K562 (cell line): ENCODE data around the gene PRR35. TPM values are rescaled to one million over a fixed set of nuclear protein-coding genes. Genes with fewer than 3 reads are reported as not detected.

Source experiments
- CAMTA2 ChIP-seq: fragments of 250-450 bp; sonication (Bioruptor Pico); conservative IDR thresholded peaks from 2 replicates; pipeline ENCODE4 v1.5.1; 2022
- HDAC8 ChIP-seq: fragments of 450-650 bp; IDR thresholded peaks from 2 replicates; pipeline ENCODE4 v1.6.1; 2016; ENCODE audit warnings: mild to moderate bottlenecking, missing genetic modification characterization, moderate library complexity, missing compliant biosample characterization
- LARP7 ChIP-seq: fragments of 450-650 bp; IDR thresholded peaks from 2 replicates; pipeline ENCODE4 v1.6.1; 2016
- MYNN ChIP-seq, 2 experiments: sonication (generic); formaldehyde crosslinking in 1 of 2; IDR thresholded peaks; 2 replicates each; pipeline versions ENCODE4 v1.5.0 to v1.6.1; 2016 to 2020; ENCODE audit warnings: antibody characterized with exemption in 1 of 2, missing genetic modification reagents in 1 of 2
- NR2C2 ChIP-seq, 2 experiments: fragments of 200-800 bp in 1 of 2; sonication (Bioruptor generic) in 1 of 2; sonication (generic) in 1 of 2; formaldehyde crosslinking in 1 of 2; IDR thresholded peaks; 2 replicates each; pipeline versions ENCODE4 v1.6.1 to v1.8.0; 2016 to 2022; ENCODE audit warnings: mild to moderate bottlenecking in 1 of 2, missing compliant biosample characterization in 1 of 2, missing genetic modification characterization in 1 of 2, missing genetic modification reagents in 1 of 2
- POLR3A ChIP-seq: IDR thresholded peaks from 2 replicates; pipeline ENCODE4 v1.6.1; 2011; ENCODE audit warnings: borderline replicate concordance, mild to moderate bottlenecking, moderate library complexity; ENCODE audit not compliant: insufficient read length, insufficient read depth; ENCODE audit errors: extremely low read depth
- SMARCC2 ChIP-seq: fragments of 450-650 bp; IDR thresholded peaks from 2 replicates; pipeline ENCODE4 v1.6.1; 2017; ENCODE audit warnings: antibody characterized with exemption, moderate library complexity, mild to moderate bottlenecking, low read depth
- TAL1 ChIP-seq: fragments of 450-650 bp; IDR thresholded peaks from 2 replicates; pipeline ENCODE4 v1.6.1; 2016; ENCODE audit warnings: mild to moderate bottlenecking
- TCF7L2 ChIP-seq: fragments of 150-350 bp; IDR thresholded peaks from 2 replicates; pipeline ENCODE4 v1.6.1; 2016; ENCODE audit warnings: low read depth, mild to moderate bottlenecking, low read length, moderate library complexity
- ZNF253 ChIP-seq: fragments of 250-450 bp; sonication (Bioruptor Pico); conservative IDR thresholded peaks from 2 replicates; pipeline ENCODE4 v1.6.1; 2021; ENCODE audit warnings: mild to moderate bottlenecking
- ZNF436 ChIP-seq: fragments of 250-450, 450-650 bp; sonication (Bioruptor Pico); formaldehyde crosslinking; IDR thresholded peaks from 2 replicates; pipeline ENCODE4 v1.7.0; 2020; ENCODE audit warnings: mild to moderate bottlenecking
- polyA plus RNA-seq, 8 experiments: library from polyadenylated mRNA; depleted of rRNA in 4 of 8; stranded (reverse) in 5 of 8; unstranded in 3 of 8; fragments of >200 nt; fragmentation: Nextera tagmentation in 2 of 8; fragmentation: Illumina TruSeq in 1 of 8; extraction: Ambion mirVana in 2 of 8; extraction: Trizol in 1 of 8; gene quantifications; 2 replicates each; pipeline versions ENCODE4 v1.2.1 to v1.2.3, GENCODE V29; 2011 to 2014; ENCODE audit warnings: inconsistent platforms in 1 of 8, missing spikeins in 1 of 8
- total RNA-seq, 7 experiments: library from RNA; depleted of rRNA in 6 of 7; stranded (reverse); fragments of >200 nt in 6 of 7; fragmentation: Illumina TruSeq in 2 of 7; extraction: Trizol in 2 of 7; gene quantifications; 2 replicates each; pipeline versions ENCODE4 v1.2.1 to v1.2.3, GENCODE V29; 2011 to 2021; ENCODE audit warnings: low replicate concordance in 1 of 7
- TF ChIP-seq, protein P1 (sequence below): fragments of 150-350 bp; conservative IDR thresholded peaks from 2 replicates; pipeline ENCODE4 v1.6.1; 2014; ENCODE audit warnings: low read length
- TF ChIP-seq, protein P2 (sequence below): fragments of 250-450 bp; sonication (Bioruptor Pico); IDR thresholded peaks from 2 replicates; pipeline ENCODE4 v1.5.0; 2020; ENCODE audit warnings: mild to moderate bottlenecking
- TF ChIP-seq, protein P3 (sequence below): fragments of 450-650 bp; IDR thresholded peaks from 2 replicates; pipeline ENCODE4 v1.7.0; 2016; ENCODE audit warnings: borderline replicate concordance
- TF ChIP-seq, protein P4 (sequence below): fragments of 250-450 bp; sonication (Bioruptor Pico); IDR thresholded peaks from 2 replicates; pipeline ENCODE4 v1.9.0; 2021; ENCODE audit warnings: mild to moderate bottlenecking, inconsistent platforms
- TF ChIP-seq, protein P5 (sequence below): sonication (generic); formaldehyde crosslinking; IDR thresholded peaks from 2 replicates; pipeline ENCODE4 v1.8.1; 2022; ENCODE audit warnings: missing genetic modification reagents

Gene PRR35
- total and polyA plus RNA-seq, 9 of the 15 experiments (the other 6 are each of a cell fraction or from before 2014, with no cell fraction given), result 0.17 to 0.45 (median 0.21) TPM; not detected in 5

DNA sequence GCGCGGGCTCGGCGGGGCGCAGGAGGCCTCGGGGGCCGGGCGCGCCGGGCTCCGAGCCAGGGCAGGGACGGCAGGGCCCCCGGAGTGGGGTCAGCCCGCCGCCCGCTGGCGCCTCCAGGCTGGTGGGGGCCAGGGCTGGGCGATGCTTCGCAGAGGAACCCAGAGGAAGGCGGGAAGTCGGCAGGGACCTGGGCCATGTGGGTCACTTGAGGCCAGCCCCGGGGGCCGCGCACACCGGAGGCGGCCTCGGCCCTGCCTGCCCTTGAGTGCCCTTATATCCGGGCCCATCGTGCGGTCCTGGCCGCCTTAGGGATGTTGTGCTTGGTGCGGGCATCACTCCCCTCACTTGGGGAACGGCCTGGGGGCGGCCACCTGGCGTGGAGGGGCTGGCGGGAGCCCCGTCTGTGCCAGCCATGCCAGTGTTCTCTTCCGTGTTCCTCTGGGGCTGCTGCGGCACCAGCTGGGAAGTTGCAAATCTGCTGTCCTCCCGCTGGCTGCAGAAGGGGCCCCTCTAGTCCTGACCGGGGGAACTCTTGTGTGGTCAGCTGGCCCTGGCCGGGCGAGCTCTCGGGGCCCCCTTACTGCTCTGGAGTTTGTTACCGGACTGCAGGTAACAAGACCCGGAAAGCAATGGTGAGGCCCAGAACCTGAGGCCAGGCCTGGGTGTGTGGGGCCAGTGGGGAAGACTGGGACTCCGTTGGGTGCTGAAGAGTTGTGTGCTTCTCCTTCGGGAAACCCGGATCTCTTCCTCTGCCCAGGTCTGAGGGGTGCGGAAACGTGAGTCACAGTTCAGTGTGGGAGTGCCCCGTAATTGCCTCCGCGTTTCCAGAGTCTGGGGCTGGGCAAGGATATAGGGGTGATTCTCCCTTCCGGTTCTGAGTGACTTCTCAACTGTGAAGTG lies 31.8 kb upstream of the PRR35 start (continued):
- TF ChIP-seq MYNN (IDR thresholded peaks at IDR 0.05) (peak; percentile 51; the same call in 1 of the 2 replicates), MYNN (CRISPR knock-in tag; IDR thresholded peaks at IDR 0.05) (no peak), ZNF436 (CRISPR knock-in tag) (no peak), TCF7L2 (no peak), CAMTA2 (CRISPR knock-in tag) (no peak), POLR3A (no peak), HDAC8 (tag) (peak; percentile 70; the same call in 1 of the 2 replicates), NR2C2 (CRISPR knock-in tag; IDR thresholded peaks at IDR 0.05) (peak; percentile 38; the same call in 1 of the 2 replicates), NR2C2 (tag; IDR thresholded peaks at IDR 0.05) (no peak), ZNF253 (CRISPR knock-in tag) (no peak), SMARCC2 (no peak), TAL1 (no peak), LARP7 (no peak)
- TF ChIP-seq, protein P1, sequence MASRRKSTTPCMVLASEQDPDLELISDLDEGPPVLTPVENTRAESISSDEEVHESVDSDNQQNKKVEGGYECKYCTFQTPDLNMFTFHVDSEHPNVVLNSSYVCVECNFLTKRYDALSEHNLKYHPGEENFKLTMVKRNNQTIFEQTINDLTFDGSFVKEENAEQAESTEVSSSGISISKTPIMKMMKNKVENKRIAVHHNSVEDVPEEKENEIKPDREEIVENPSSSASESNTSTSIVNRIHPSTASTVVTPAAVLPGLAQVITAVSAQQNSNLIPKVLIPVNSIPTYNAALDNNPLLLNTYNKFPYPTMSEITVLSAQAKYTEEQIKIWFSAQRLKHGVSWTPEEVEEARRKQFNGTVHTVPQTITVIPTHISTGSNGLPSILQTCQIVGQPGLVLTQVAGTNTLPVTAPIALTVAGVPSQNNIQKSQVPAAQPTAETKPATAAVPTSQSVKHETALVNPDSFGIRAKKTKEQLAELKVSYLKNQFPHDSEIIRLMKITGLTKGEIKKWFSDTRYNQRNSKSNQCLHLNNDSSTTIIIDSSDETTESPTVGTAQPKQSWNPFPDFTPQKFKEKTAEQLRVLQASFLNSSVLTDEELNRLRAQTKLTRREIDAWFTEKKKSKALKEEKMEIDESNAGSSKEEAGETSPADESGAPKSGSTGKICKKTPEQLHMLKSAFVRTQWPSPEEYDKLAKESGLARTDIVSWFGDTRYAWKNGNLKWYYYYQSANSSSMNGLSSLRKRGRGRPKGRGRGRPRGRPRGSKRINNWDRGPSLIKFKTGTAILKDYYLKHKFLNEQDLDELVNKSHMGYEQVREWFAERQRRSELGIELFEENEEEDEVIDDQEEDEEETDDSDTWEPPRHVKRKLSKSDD, result no peak
- TF ChIP-seq, protein P2, sequence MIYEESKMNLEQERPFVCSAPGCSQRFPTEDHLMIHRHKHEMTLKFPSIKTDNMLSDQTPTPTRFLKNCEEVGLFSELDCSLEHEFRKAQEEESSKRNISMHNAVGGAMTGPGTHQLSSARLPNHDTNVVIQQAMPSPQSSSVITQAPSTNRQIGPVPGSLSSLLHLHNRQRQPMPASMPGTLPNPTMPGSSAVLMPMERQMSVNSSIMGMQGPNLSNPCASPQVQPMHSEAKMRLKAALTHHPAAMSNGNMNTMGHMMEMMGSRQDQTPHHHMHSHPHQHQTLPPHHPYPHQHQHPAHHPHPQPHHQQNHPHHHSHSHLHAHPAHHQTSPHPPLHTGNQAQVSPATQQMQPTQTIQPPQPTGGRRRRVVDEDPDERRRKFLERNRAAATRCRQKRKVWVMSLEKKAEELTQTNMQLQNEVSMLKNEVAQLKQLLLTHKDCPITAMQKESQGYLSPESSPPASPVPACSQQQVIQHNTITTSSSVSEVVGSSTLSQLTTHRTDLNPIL (CRISPR knock-in tag), result no peak
- TF ChIP-seq, protein P3, sequence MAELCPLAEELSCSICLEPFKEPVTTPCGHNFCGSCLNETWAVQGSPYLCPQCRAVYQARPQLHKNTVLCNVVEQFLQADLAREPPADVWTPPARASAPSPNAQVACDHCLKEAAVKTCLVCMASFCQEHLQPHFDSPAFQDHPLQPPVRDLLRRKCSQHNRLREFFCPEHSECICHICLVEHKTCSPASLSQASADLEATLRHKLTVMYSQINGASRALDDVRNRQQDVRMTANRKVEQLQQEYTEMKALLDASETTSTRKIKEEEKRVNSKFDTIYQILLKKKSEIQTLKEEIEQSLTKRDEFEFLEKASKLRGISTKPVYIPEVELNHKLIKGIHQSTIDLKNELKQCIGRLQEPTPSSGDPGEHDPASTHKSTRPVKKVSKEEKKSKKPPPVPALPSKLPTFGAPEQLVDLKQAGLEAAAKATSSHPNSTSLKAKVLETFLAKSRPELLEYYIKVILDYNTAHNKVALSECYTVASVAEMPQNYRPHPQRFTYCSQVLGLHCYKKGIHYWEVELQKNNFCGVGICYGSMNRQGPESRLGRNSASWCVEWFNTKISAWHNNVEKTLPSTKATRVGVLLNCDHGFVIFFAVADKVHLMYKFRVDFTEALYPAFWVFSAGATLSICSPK, result no peak
- TF ChIP-seq, protein P4, sequence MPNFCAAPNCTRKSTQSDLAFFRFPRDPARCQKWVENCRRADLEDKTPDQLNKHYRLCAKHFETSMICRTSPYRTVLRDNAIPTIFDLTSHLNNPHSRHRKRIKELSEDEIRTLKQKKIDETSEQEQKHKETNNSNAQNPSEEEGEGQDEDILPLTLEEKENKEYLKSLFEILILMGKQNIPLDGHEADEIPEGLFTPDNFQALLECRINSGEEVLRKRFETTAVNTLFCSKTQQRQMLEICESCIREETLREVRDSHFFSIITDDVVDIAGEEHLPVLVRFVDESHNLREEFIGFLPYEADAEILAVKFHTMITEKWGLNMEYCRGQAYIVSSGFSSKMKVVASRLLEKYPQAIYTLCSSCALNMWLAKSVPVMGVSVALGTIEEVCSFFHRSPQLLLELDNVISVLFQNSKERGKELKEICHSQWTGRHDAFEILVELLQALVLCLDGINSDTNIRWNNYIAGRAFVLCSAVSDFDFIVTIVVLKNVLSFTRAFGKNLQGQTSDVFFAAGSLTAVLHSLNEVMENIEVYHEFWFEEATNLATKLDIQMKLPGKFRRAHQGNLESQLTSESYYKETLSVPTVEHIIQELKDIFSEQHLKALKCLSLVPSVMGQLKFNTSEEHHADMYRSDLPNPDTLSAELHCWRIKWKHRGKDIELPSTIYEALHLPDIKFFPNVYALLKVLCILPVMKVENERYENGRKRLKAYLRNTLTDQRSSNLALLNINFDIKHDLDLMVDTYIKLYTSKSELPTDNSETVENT (CRISPR knock-in tag), result no peak
- TF ChIP-seq, protein P5, sequence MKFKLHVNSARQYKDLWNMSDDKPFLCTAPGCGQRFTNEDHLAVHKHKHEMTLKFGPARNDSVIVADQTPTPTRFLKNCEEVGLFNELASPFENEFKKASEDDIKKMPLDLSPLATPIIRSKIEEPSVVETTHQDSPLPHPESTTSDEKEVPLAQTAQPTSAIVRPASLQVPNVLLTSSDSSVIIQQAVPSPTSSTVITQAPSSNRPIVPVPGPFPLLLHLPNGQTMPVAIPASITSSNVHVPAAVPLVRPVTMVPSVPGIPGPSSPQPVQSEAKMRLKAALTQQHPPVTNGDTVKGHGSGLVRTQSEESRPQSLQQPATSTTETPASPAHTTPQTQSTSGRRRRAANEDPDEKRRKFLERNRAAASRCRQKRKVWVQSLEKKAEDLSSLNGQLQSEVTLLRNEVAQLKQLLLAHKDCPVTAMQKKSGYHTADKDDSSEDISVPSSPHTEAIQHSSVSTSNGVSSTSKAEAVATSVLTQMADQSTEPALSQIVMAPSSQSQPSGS (CRISPR knock-in tag), result peak; percentile 50; the same call in 1 of the 2 replicates
